Right forelimb (tissue), 1 donor: Measurements from ENCODE around the gene NRXN2.
A peak's percentile ranks its signal among the peaks of the same experiment; 100 is the strongest.

Experiments
- DNase-seq: peaks from one replicate; pipeline ENCODE4 v3.0.0-alpha.2; 2018

The NRXN2 gene

GRCh38 chr11:64758330-64759079 is 35.5 kb upstream of the NRXN2 start:
- DNase-seq: no peak

- no peak for DNase-seq
Measured at GRCh38 chr11:64757549-64758329, 34.7 kb upstream of the NRXN2 start.

- DNase-seq: peak; percentile 41
Measured at GRCh38 chr11:64755681-64756361, 32.8 kb upstream of the NRXN2 start.

GRCh38 chr11:64754919-64755662 is 32.1 kb upstream of the NRXN2 start:
- DNase-seq: no peak

- DNase-seq: no peak
Measured at GRCh38 chr11:64754124-64754918, 31.3 kb upstream of the NRXN2 start.

GRCh38 chr11:64753380-64754123 is 30.6 kb upstream of the NRXN2 start:
- DNase-seq: peak; percentile 40

GRCh38 chr11:64753019-64753379 is 30.0 kb upstream of the NRXN2 start:
- no peak for DNase-seq

GRCh38 chr11:64752175-64752970 is 29.4 kb upstream of the NRXN2 start:
- no peak for DNase-seq

- DNase-seq: no peak
Measured at GRCh38 chr11:64751580-64751979, 28.6 kb upstream of the NRXN2 start.

- no peak for DNase-seq
Measured at GRCh38 chr11:64751136-64751535, 28.1 kb upstream of the NRXN2 start.

GRCh38 chr11:64750361-64751054 is 27.5 kb upstream of the NRXN2 start:
- no peak for DNase-seq

GRCh38 chr11:64747961-64748665 is 25.1 kb upstream of the NRXN2 start:
- no peak for DNase-seq

- no peak for DNase-seq
Measured at GRCh38 chr11:64746486-64746885, 23.5 kb upstream of the NRXN2 start.

- DNase-seq: peak; percentile 75
Measured at GRCh38 chr11:64745521-64746328, 22.7 kb upstream of the NRXN2 start.

GRCh38 chr11:64745189-64745520 is 22.2 kb upstream of the NRXN2 start:
- no peak for DNase-seq

GRCh38 chr11:64744544-64745188 is 21.7 kb upstream of the NRXN2 start:
- no peak for DNase-seq

- no peak for DNase-seq
Measured at GRCh38 chr11:64743591-64744543, 20.9 kb upstream of the NRXN2 start, which contains the start of gene RASGRP2. RASGRP2 (minus strand) TSS chr11:64744142; CDS start chr11:64742866, 1,276 bp downstream.
